Breast epithelium (tissue), 4 donors: ENCODE data around the gene OGG1. TPM values are rescaled to one million over a fixed set of nuclear protein-coding genes. Genes with fewer than 3 reads are reported as not detected.
A peak's percentile ranks its signal among the peaks of the same experiment; 100 is the strongest.

Experiments used
- DNase-seq, 2 donors: peaks; one replicate each; pipeline ENCODE4 v3.0.0-alpha.2; 2019; ENCODE audit warnings: low spot score in 2 of 2
- H3K27ac ChIP-seq, 2 donors: fragments of 200-600 bp; sonication (generic) in 1 of 2; one replicate each; pipeline ENCODE4 v1.5.1; 2016 to 2019; ENCODE audit warnings: mild to moderate bottlenecking in 1 of 2
- H3K27me3 ChIP-seq, 2 donors: fragments of 200-600 bp; sonication (generic) in 1 of 2; one replicate each; pipeline versions ENCODE4 v1.5.1 to v1.6.0; 2017 to 2019; ENCODE audit warnings: control low read depth in 1 of 2, mild to moderate bottlenecking in 1 of 2
- H3K36me3 ChIP-seq: fragments of 200-600 bp; one replicate; pipeline ENCODE4 v1.5.1; 2019
- H3K4me1 ChIP-seq, 2 donors: fragments of 200-600 bp; sonication (generic); one replicate each; pipeline ENCODE4 v1.5.1; 2016 to 2019; ENCODE audit warnings: control low read depth in 1 of 2
- H3K4me3 ChIP-seq, 3 donors: fragments of 200-600 bp; sonication (generic); 1 replicate in 2 of 3; 2 replicates in 1 of 3; pipeline ENCODE4 v1.5.1; 2016 to 2019; ENCODE audit warnings: mild to moderate bottlenecking in 3 of 3, moderate library complexity in 2 of 3
- H3K9me3 ChIP-seq, 2 donors: fragments of 200-600 bp; sonication (generic) in 1 of 2; one replicate each; pipeline ENCODE4 v1.5.1; 2016 to 2019; ENCODE audit warnings: control low read depth in 1 of 2
- POLR2A ChIP-seq: fragments of 450-650 bp; IDR thresholded peaks from one replicate; pipeline ENCODE4 v1.6.1; 2016; ENCODE audit warnings: antibody characterized with exemption, mild to moderate bottlenecking, moderate library complexity
- POLR2AphosphoS5 ChIP-seq, 3 donors: sonication (generic); formaldehyde crosslinking; IDR thresholded peaks; one replicate each; pipeline ENCODE4 v1.6.1; 2017; ENCODE audit warnings: antibody characterized with exemption in 3 of 3
- intact Hi-C: fragments of 100-400 bp; cut with DNase I; formaldehyde crosslinking; loops from one replicate; pipeline ENCODE4 v1.15.1; 2023; ENCODE audit warnings: low total_unique reads
- total RNA-seq, 3 donors: library from RNA; depleted of rRNA; stranded (reverse); fragments of >200 nt; gene quantifications; one replicate each; pipeline ENCODE4 v1.1.0, GENCODE V29; 2016
- TF ChIP-seq, protein P1 (sequence below), 3 donors: fragments of 450-650 bp; IDR thresholded peaks; one replicate each; pipeline ENCODE4 v1.5.1; 2016 to 2017; ENCODE audit warnings: antibody characterized with exemption in 3 of 3, mild to moderate bottlenecking in 3 of 3, moderate library complexity in 3 of 3

The OGG1 gene
- total RNA-seq, 3 donors from 2014 or later = 21.3 to 33.4 (median 23.3) TPM

DNA sequence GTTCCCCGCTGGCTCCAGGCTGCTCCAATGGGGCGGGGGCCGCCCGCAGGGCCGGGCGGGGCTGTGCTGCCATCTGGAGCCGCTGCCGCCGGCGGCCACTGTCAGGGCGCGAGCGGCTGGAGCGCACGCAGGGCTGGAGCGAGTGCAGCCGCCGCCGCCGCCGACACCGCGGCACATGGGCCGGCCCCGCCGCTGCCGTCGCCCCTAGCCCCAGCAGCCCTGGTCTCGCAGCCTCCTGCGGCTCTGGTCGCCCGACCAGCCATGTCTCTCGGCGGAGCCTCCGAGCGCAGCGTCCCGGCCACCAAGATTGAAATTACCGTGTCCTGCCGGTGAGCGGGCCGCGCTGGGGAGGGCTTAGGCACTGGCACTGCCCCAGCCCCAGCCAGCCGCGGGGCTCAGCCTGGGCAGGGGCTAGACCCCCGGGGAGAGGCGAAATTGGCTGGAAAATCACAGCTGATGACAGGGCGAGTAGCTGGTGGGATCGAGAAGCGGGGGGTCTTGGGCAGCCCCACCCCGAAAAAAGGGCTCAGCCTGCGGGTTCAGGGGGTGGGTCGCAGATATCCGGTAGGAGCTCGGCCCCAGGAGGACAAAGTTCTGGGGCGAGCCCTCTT lies 45.9 kb upstream of the OGG1 start, which contains the start of gene CPNE9:
Gene CPNE9 (plus strand): TSS at position 98 of the 611 bp plus-strand sequence. CDS start 164 bp downstream, at position 262.
- DNase-seq = no peak
- Histone ChIP-seq H3K36me3 (peaks cover 5% of the 10 kb centered on the region), H3K4me3 (peak within 1 kb of the TSS; percentile 8 to 60 (median 47)), H3K27ac (no peak within 1 kb of the TSS), H3K27me3 (no peaks in the 10 kb centered on the region), H3K4me1 (peaks cover 0 to 9% of the 10 kb centered on the region in 2 donors), H3K9me3 (no peaks in the 10 kb centered on the region)
- TF ChIP-seq, protein P1, sequence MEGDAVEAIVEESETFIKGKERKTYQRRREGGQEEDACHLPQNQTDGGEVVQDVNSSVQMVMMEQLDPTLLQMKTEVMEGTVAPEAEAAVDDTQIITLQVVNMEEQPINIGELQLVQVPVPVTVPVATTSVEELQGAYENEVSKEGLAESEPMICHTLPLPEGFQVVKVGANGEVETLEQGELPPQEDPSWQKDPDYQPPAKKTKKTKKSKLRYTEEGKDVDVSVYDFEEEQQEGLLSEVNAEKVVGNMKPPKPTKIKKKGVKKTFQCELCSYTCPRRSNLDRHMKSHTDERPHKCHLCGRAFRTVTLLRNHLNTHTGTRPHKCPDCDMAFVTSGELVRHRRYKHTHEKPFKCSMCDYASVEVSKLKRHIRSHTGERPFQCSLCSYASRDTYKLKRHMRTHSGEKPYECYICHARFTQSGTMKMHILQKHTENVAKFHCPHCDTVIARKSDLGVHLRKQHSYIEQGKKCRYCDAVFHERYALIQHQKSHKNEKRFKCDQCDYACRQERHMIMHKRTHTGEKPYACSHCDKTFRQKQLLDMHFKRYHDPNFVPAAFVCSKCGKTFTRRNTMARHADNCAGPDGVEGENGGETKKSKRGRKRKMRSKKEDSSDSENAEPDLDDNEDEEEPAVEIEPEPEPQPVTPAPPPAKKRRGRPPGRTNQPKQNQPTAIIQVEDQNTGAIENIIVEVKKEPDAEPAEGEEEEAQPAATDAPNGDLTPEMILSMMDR (IDR thresholded peaks at IDR 0.05) = no peak
- no peak for TF ChIP-seq POLR2AphosphoS5 (IDR thresholded peaks at IDR 0.05)
- no peak for TF ChIP-seq POLR2A
- intact Hi-C loops = no loop called here

DNA sequence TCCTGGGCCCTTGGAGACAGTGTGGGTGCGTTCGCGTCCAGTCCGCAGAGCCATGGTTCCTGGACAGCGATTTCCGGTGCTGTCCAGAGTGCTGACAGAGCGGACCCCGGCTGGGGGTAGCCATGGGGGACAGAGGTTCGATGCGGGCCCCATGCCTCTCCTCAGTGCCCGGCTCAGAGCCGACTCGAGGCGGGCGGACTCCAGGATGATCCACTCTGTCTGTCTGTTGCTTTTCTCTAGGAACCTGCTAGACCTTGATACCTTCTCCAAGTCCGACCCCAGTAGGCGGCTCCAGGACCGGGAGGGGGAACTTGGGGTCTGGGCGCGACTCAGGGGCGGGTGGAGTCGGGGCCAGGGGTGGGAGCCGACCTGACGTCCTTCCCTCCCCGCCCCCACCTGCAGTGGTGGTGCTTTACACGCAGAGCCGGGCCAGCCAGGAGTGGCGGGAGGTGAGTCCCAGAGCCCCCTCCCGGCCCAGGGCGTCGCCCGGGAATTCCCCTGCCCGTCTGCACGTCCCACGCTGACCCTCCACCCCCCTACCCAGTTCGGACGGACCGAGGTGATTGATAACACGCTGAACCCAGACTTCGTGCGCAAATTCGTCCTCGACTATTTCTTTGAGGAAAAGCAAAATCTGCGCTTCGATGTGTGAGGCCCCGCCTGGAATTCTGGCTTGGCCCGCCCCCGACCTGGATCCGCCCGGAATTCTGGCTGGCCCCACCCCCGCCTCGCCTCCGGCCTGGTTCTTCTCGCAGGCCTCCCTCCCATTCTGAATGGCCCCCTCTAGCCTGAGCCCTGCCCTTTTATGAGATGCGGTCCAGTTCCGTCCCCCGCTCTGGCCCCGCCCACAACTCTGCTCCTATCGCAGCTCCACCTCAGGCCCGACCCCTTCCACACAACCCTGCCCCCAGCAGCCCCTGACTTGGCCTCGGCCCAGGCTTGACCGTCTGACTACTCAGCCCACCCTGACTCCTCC lies 45.1 kb upstream of the OGG1 start:
- DNase-seq = no peak
- Histone ChIP-seq H3K27ac (no peak overlapping the region), H3K27me3 (no peaks in the 10 kb centered on the region), H3K36me3 (peaks cover 2% of the 10 kb centered on the region), H3K4me1 (peaks cover 0 to 9% of the 10 kb centered on the region in 2 donors), H3K4me3 (peak overlapping the region; percentile 8 to 60 (median 47)), H3K9me3 (no peaks in the 10 kb centered on the region)
- intact Hi-C loops = no loop called here
- TF ChIP-seq, protein P1 (IDR thresholded peaks at IDR 0.05) = no peak
- TF ChIP-seq POLR2AphosphoS5 (IDR thresholded peaks at IDR 0.05) = no peak
- TF ChIP-seq POLR2A = no peak

DNA sequence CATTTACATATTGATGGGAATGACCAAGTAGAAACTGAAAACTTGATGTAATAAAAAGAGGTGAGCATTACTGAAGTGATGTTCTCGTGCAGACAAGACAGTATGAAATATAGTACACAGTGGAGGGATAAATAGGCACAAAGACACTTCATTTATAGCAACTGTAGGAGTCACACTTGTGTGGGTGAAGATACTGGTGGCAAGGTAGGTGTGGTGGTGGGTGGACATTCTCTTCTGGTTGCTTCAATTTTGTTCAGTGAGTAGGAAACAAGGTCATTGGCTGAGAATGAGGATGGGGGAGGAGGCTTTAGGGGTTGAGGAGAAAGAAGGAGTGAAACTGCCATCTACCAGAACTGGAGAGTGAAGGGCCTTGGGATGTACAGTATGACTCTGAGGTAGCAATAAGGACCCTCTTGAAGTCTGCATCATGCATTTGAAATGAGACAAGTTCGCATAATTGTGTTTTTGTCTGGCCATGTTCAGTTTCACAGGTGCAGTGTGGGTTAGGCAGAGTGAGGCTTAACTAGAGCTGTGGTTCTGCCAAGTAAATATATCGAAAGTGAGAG lies 39.5 kb upstream of the OGG1 start:
- DNase-seq = no peak
- intact Hi-C loops = no loop called here
- TF ChIP-seq POLR2AphosphoS5 (IDR thresholded peaks at IDR 0.05) = no peak
- TF ChIP-seq, protein P1 (IDR thresholded peaks at IDR 0.05) = no peak
- TF ChIP-seq POLR2A = no peak
- Histone ChIP-seq H3K27me3 (no peaks in the 10 kb centered on the region), H3K27ac (no peak overlapping the region), H3K9me3 (no peaks in the 10 kb centered on the region), H3K4me3 (no peak overlapping the region), H3K4me1 (no peaks in the 10 kb centered on the region), H3K36me3 (no peaks in the 10 kb centered on the region)

DNA sequence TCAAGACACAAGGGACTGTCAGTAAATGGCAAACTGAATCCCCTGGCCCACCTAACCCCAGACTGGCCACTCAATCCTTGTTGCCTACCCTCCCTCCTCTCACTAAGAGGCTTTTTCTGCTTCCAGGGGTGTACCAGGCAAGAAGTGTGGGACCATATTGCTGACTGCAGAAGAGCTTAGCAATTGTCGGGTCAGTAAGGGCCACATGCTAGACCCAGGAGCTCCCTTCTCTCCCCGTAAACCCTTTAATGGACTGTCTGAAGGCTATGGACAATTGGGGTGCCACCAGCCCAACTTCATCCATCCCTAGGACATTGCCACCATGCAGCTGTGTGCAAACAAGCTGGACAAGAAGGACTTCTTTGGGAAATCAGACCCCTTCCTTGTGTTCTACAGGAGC lies 37.3 kb upstream of the OGG1 start:
- H3K27ac ChIP-seq = no peak overlapping the region
- intact Hi-C loops = no loop called here

DNA sequence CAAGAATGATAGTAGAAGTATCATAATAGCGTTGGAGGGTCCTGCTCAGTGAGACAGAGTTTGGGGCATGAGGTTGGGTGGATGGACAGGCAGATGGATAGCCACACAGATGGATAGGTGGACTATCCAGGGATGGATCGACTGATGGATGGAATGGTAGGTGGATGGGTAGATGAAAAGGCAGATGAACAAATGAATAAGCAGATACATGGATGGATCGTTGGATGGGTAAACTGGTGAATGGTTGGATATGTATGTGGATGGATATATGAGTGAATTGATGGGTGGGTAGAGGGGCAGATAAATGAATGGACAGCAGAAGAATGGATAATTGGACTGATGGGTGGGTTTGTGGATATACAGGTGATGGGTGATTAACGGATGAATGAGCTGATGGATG lies 36.6 kb upstream of the OGG1 start:
- TF ChIP-seq POLR2A (no peak), POLR2AphosphoS5 (IDR thresholded peaks at IDR 0.05) (no peak)
- TF ChIP-seq, protein P1 (IDR thresholded peaks at IDR 0.05) = no peak
- H3K36me3 ChIP-seq = no peaks in the 10 kb centered on the region
- H3K4me1 ChIP-seq = no peaks in the 10 kb centered on the region
- DNase-seq = no peak
- intact Hi-C loops = no loop called here
- H3K9me3 ChIP-seq = no peaks in the 10 kb centered on the region
- no peak overlapping the region for H3K4me3 ChIP-seq
- no peaks in the 10 kb centered on the region for H3K27me3 ChIP-seq
- H3K27ac ChIP-seq = no peak overlapping the region

More for the DNA sequence above, 37.3 kb upstream of the OGG1 start:
- DNase-seq = no peak
- Histone ChIP-seq H3K4me3 (no peak overlapping the region), H3K27me3 (no peaks in the 10 kb centered on the region), H3K9me3 (no peaks in the 10 kb centered on the region), H3K4me1 (no peaks in the 10 kb centered on the region), H3K36me3 (no peaks in the 10 kb centered on the region)
- no peak for TF ChIP-seq POLR2AphosphoS5 (IDR thresholded peaks at IDR 0.05)
